Keratinocyte (primary cell): ENCODE data around the gene HAND1.

Experiments used
- EZH2 ChIP-seq: IDR thresholded peaks from one replicate; pipeline ENCODE4 v1.6.1; 2012; ENCODE audit warnings: inconsistent platforms, mild to moderate bottlenecking, low read length, moderate library complexity
- TF ChIP-seq, protein P1 (sequence below), 3 experiments: IDR thresholded peaks in 1 of 3; conservative IDR thresholded peaks in 1 of 3; optimal IDR thresholded peaks in 1 of 3; 2 replicates in 2 of 3; 3 replicates in 1 of 3; pipeline versions ENCODE3 to v1.5.1; 2011; ENCODE audit warnings: low read length in 3 of 3, mild to moderate bottlenecking in 3 of 3, moderate library complexity in 2 of 3, control low read depth in 1 of 3, inconsistent platforms in 1 of 3; ENCODE audit not compliant: insufficient read depth in 2 of 3; ENCODE audit errors: extremely low read depth in 1 of 3

DNA sequence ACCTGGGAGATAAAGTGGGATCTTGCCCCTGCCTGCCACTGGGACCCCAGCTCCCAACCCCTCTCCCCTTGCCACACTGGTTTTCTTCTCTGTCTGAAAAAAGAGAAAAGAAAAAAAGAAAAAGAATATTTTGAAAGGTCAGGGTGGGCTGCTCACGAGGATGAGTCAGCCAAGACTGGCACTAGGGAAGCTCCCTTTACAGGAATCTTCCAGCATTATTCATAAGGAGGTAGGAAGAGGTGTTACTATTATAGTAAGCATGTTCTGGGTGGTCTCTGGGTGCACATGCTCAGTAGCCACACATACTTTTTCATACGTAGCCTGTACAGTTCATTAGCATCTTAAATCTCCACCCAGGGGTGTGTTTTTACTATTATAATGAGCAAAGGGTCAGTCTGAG lies 46.8 kb upstream of the HAND1 start:
- TF ChIP-seq, protein P1, sequence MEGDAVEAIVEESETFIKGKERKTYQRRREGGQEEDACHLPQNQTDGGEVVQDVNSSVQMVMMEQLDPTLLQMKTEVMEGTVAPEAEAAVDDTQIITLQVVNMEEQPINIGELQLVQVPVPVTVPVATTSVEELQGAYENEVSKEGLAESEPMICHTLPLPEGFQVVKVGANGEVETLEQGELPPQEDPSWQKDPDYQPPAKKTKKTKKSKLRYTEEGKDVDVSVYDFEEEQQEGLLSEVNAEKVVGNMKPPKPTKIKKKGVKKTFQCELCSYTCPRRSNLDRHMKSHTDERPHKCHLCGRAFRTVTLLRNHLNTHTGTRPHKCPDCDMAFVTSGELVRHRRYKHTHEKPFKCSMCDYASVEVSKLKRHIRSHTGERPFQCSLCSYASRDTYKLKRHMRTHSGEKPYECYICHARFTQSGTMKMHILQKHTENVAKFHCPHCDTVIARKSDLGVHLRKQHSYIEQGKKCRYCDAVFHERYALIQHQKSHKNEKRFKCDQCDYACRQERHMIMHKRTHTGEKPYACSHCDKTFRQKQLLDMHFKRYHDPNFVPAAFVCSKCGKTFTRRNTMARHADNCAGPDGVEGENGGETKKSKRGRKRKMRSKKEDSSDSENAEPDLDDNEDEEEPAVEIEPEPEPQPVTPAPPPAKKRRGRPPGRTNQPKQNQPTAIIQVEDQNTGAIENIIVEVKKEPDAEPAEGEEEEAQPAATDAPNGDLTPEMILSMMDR (optimal IDR thresholded peaks at IDR 0.05 in 1 of 3, IDR thresholded peaks at IDR 0.05 in 1 of 3, conservative IDR thresholded peaks at IDR 0.05 in 1 of 3; ENCODE audit: extremely low read depth in 1 of 3, insufficient read depth in 2 of 3, low read length in 3 of 3), result no peak
- TF ChIP-seq EZH2, result no peak
